Kidney tubule cell (primary cell): Measurements from ENCODE around the gene PRKN.

Source experiments
- DNase-seq: peaks from one replicate; pipeline ENCODE4 v3.0.0-alpha.2; 2018; ENCODE audit warnings: low spot score

PRKN gene

DNA sequence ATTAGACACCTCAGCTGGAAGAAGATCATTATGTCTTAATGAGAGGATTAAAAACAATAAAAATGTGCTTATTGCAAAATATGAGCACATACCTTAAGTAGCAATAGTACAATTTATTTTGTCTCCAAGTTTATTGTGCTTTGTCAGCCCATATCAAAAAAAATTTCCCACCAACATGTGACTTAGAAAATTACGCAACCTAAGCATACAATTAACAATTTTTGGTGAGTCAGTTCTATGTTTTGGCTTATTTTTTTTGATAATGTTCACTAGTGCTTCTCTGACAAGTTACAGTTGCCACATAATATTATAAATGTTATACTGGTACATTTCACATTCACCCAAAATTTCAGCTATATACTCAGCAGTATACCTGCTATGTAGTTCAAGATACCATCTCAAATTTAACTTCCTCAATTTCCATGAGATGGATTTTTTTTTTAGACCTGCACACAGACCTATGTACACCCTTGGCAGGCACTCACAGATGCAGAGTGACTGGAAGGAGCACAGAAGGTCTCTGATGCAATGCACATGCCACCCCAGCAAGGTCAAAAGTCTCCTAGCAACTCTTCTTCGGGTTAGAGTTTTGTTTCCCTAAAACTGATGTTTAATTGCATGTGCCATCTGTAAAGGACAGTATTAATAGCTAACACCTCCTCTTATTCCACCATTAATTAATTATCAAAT, 112.4 kb downstream of the PRKN start:
- DNase-seq: no peak

DNA sequence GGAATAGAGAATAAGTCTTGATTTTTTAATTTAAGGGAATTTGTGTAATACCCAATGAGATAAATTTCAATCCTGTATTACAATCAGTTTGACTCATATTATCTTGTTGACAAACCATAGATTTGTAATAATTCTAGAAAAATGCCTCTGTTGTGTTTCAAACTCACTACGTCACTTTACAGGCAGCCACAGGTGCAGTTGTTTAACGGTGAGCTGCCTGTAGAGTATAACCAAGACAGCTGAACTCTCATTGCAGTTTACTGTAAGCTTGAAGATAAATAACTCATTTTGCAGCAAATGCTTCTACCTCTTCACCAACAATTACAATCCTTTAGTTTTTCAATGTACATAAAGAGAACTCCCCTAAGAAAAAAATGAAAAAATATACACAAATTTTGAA, 114.3 kb downstream of the PRKN start:
- no peak for DNase-seq

DNA sequence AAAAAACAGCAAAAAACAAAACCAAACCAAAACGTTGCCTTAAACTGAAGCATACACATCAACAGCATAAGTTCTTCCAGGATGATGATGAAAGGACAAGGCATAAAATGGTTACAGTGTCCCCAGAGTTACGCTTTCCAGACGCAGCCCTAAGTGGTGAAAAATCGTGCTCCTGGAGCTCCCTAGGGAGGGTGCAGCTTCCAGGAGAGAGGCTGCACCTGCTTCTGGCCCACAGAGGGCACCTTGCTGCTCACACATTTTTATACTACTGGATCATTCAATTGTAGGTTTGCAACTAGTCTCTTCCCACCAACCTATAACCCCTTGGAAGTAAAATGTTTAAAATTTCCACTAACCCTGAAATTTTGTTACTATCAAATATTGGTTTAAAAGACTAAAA, 115.0 kb downstream of the PRKN start:
- no peak for DNase-seq

DNA sequence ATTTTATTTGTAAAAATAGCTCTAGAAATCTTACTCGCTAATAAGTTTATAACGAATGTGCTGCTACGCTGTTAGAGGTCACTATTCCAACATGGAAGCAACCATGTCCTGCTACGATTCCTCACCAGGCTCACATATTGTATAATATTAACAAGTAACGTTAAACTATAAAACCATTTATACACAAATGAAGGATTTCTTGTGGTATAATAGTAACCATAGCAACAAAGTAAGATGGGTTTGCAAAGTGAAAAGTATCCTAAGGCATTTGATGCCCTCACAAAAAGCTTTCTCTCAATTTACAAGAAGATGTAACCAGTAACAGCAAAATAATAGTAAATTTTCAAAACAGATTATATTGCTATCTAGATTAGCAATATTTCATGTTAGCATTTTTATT, 117.2 kb downstream of the PRKN start:
- no peak for DNase-seq

DNA sequence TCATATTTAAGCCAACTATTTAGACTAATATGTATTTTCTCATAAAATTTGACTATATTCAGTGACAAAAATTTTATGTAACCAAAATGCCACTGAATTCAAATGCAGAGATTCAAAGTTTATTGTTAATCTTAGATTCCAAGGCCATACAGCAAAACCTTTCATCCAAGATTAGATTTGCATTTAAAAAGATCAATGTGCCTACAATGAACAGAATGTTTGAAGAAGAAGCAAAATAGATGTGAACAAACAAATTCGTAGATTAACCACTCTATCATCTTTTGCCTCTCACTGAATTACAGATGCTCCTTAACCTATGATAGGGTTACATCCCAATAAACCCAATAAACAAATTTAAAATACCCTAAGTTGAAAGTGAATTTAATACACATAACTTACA, 121.7 kb downstream of the PRKN start:
- DNase-seq: no peak

DNA sequence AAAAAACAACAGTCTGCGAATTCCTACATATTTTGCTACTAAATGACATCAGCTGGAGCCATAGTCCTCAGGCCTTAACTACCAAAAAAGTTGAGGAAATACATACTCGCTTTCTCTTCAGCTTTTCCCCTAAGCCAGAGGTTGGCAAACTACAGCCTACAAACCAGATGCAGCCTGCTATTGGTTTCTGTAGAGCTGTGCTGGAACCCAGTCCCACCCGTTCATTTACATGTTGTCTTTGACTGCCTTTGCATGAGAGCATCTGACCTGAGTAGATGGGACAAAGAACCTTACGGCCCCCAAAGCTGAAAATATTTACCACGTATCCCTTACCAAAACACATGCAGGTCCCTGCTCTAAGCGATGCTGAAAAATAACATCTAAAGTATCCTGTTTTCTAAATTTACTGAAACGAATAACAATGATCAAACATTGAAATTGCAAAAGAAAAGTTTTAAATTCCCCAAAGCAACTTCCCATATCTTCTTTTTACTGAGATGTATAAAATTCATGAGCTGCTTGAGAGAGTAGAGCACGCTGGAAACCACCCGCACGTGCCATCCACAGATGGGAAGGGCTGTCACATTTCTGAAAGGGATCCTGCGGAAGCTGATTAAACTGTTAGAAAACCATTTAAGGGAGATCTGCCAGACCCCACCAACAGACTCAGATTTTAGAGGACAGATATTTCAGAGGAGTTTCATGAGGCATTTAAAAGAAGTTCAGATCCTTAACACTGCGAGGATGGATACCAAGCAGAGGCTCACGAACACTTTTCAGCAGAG, 124.1 kb downstream of the PRKN start:
- no peak for DNase-seq

DNA sequence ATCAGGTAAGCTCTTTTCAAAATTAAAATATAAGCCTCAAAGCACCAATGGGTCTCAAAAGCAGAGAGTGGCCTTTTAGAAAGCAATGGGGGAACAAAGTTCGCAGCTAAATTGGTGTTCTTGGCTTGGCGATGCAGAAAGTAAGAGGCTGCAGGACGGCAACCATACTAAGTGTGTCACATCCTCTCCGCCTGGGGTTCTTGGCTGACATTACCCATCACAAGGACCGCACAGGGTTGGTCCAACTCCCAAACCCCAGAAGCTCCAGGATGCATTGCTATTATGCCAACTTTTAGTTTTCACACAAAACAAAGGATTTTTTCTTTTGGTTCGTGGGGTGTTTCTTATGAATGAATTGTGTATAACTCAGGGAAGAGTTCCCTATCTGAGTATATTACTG, 124.8 kb downstream of the PRKN start:
- DNase-seq: no peak

DNA sequence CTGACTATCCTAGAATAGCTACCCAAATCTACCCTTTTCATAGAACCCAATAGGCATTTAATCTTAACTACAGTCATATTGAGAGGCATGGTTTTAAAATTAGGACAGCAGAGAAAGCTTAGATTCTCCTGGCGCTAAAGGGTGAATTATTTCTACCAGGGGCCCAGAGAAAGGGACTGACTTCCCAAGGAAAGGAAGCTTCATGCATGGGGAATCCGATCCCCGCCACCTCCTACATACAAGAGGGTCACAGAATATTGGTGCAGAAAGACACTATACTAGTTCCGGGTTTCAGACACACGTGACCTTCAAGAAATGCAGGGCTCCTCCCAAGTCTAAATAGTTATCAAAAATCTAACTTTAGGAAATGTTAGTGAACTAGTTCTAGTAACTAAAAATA, 130.9 kb downstream of the PRKN start:
- no peak for DNase-seq

DNA sequence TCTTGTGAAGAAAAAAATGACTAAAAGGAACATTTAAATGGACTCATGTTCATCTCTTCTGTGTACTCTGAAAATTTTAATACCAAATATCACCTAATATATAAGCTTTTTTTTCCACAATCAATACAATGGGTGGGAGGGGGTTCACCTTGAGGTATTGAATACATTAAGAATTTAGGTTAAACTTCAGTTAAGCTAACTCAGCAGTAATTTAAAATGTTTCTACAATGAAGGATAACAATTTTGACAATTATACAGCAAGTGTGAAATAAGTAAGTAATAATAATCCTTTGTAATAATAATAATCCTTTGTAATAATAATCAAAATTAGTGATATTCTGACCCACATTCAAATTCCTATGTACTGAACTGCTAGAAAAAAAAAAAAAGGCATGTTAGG, 136.0 kb downstream of the PRKN start:
- DNase-seq: no peak

DNA sequence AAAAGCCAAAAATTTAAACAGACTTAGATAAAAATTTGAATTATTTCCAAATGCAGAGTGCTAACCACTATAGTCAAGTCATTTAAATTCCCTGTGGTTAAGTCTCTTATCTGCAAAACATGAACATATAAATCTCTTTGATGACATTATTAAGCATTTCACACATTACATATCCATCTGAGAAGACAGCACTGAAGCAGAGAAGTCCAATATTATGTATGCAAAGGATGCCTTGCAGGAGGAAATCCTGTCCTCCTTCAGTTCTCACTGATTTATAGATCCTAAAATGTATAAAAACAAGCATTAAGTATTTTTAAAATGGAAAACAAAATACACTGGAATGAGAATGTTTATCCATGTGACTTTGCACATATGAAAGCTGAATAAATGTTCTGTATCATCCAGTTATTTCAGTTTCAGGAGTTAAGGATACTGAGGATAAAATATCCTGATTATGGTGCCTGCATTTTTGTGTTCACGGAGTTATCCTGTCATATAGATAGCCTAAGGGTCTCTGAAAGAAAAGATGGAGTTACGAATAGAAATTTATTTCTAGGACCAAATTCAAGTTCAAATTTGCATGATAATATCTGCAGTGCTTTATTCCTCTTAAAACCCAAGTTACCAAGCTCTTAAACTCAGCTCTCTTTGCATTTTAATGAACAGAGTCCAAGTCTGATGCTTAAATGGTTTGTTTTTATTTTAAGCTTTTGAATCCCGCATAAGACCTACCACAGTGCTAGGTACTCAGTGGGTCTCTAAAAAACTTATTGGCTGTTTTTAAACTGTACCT, 145.4 kb downstream of the PRKN start:
- DNase-seq: no peak

DNA sequence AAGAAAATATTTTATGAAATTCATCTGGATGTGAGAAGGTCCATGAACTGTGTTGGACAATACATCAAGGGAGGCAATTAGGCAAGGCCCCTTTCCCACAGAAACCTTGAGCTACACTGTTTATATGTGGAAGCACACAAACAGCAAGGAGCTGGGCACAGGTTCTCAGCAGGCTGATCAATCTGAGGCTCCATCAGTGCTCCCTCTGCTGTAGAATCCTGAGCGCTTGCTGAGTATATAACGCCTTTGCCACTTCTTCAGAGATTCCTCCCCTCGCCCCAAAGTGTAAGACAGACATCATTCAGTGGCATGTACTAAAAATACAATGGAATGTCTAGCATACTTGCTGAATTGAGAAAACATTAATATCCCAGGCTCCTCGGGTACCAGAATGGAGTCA, 146.9 kb downstream of the PRKN start:
- no peak for DNase-seq

DNA sequence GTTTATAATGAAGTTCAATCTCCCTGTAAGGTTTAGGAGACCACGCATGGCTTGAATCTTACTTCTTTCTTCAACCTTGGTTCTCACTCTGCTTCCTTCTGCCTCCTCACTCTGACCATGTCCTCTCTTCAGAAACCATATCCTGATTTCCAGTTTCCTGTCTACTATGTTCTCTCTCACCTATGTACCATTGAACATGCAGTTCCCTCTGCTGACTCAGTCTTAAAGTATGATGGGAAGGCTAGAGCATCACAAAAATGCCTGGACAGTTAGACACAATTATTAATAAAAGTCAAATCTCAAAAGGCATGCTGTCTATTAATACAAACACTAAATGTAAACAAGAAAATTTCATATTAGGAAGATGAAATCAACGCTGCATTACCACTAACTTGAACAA, 151.6 kb downstream of the PRKN start:
- peak; percentile 52 for DNase-seq

DNA sequence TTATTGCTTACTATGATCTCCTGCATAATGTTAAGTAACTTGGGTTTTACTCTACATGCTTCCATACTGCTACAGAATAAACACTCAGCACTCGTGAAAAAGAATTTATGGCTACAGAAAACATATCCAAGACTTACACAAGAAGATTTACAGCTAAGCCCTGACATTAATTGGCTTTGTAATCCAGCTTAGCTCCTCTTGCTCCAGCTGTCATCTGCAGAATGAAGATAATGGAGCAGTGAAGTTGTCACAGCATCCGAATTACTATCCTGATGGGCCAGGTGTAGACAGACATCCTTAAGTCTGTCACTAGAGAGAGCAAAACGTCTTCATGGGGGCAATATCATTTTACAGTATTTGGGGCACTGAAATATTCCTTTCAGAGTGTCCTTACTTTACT, 155.3 kb downstream of the PRKN start:
- no peak for DNase-seq

DNA sequence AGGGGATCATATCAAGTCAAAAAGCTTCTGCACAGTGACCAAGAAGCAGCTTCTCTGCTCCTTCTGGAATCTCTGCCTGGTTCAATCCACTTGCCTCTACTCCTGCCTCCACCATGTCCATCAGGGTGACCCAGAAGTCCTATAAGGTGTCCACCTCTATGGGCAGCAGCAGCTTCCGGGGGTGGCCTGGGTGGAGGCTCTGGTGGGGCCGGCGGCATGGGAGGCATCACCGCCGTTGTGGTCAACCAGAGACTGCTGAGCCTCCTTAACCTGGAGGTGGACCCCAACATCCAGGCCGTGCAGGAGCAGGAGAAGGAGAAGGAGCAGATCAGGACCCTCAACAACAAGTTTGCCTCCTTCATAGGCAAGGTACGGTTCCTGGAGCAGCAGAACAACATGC, 159.3 kb downstream of the PRKN start:
- no peak for DNase-seq

DNA sequence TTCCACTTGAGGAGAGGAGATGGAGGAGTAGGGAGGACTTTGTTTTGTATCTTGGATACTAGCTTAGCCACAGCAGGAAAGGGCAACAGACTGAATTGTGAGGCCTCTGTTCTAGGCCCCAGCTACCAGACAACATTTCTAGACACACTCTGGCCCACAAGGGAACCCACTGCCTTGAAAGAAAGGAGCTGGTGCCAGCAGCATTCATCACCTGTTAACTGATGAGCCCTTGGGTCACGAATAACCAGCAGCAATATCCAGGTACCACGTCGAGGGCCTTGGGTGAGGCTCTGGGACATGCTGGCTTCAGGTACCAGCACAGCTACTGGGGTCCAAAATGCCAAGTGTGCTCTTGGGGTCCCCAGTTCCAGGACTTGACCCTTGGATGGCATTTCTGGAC, 165.5 kb downstream of the PRKN start:
- no peak for DNase-seq

DNA sequence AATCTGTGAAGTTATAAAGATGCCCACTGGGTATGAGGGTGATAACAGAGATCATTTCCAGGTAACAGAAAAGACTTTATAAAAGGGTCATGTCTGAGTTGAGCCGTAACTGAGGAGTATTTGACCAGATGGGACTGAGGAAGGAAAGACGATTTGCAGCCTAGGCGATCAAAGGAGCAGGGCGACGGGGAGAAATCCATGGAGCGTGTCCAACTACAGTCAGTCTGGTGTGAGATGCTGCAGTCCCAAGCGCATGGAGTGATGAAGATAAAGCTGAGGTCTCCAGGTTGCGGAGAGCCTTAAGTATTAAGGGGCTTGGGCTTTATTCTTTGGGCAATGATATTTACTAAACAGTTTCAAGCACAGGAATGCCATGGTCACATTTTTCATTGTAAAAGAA, 166.7 kb downstream of the PRKN start:
- DNase-seq: no peak

DNA sequence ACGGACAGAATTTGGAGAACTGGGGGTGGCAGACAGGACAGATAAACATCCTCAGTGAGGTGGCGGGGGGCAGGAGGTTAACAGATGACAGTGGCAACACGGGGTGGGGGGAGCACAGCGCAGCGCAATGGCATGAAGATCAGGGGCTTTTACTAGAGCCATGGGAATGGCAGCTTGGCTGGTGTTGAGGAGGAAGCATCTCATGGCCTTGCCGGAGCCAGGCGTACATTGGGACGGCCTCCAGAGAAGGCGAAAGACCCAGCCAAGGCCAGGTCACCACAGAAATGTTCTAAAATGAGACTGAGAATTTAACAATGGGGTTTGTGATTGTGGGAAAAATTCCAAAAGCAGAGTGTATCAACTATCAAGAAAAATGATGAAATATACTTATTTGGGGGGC, 173.0 kb downstream of the PRKN start:
- DNase-seq: no peak

DNA sequence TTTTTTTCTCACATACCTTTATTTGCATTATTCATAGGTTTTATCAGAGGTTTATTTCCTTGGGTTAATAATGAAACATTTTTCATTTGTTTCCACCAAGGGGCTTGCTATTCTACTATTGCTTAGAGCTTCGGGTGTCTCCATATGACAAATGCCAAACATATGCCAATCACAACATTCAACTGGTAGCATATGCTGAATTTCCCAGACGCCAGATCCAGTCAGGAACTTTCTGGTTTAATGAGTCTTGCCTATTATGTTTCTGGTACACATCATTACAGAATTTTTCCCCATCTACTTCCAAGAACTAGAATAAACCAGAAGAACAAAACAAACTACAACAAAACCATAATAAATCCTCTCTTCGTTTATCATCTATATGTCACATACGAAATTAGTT, 180.7 kb downstream of the PRKN start:
- no peak for DNase-seq

DNA sequence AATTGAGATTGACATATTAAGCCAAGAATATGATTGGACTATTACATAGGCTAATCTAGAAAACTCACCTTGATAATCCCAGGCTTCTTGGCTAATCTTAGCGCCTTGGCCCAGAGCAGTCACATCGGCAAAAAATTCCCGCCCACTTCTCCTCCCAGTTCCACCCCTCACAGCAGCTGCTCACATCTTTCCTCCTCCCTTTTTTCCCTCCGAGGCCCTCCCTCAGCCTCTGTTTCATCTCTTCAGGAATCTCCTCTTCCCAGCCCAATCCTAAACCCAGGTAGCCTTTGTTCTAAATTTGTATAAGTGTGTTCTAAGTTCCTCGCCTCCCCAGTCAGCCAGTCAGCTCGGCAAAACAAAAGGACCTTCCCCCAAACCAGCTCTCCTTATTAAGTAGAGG, 184.3 kb downstream of the PRKN start:
- DNase-seq: no peak

DNA sequence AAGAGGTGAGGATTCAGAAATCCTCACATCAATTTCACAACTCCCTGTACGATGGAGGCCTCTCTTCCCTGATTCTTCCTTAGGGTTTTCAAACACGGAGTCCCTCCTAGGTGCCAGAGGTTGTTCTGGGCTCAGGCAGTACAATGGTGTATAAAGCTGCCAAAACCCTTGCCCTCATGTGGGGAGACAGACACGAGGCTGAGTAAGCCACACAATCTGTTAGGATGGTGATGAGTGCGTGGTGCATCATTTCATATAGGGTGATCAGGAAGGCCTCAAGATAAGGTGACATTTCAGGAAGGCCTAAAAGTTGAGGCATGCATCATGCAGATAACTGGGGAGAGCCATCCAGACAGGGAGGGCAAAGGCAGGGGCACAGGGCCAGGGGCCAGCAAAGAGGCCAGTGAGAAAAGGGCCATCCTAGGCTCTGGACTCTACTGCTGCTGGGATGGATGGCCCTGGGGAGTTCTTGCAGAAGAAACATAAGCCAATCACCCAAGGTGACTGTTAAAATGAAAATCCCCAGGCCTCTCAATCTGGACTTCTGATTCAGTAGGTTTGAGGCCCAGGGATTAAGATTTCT, 186.5 kb downstream of the PRKN start:
- DNase-seq: no peak

DNA sequence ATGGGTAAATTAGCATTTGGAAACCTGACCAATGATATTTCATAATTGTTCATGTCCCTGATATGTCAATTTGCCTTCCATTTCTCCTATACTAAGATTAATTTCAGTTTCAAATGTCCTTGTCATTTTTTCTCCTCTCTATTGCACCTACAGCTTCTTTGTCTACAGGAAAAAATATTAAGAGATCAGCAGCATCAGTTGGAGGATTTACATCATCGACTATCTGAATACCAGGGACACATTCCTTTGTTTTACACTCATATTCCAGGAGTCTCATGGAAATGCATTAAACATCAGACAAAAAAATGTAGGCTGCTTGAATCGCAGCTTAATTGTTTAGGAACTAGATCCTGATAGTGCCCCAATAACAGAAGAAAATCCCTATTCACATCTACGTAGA, 188.2 kb downstream of the PRKN start:
- no peak for DNase-seq

DNA sequence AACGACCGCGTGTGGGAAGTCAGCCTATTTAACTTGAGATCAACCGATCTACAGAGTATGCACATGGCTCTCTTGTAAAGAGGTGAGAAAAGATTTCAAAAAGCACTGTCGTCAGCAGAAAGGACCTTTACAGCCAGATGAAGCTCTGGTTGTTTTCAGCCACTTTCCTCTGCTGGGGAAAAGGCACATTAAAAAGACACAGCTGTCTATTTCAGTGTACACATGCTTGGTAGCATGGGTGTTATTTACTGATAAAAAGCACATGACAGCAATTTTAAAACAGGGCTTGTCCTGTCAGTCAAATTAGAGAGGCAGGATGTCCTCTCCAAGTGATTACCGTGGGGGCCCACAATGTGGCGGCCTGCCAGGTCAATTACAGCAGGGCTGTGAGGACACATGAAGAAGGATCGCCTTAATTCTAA, 188.9 kb downstream of the PRKN start:
- DNase-seq: no peak

DNA sequence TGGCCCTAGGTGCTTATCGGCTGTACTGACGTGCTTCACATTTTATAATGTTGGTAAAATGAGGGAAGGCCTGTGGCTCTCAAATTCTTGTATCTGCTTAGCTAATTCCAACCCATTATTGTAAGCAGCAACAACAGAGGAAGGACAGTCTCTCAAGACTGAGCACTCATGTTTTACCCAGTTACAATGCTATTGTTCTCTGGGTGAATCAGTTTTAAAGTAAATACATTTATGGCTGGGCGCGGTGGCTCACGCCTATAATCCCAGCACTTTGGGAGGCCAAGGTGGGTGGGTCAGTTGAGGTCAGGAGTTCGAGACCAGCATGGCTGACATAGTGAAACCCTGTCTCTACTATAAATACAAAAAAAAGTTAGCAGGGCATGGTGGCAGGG, 194.6 kb downstream of the PRKN start:
- DNase-seq: no peak
